Activated T-cell treated with anti-CD3 and anti-CD28 coated beads for 48 hours (primary cell): ENCODE measurements around the gene ACAP3.
"Not testable (repeated sequence)": the region's sequence is repeated elsewhere in the genome, so short reads cannot be mapped to it uniquely, and the experiment has no call there.

Source experiments
- DNase-seq: peaks from one replicate; pipeline ENCODE4 v3.0.0-alpha.2; 2020; ENCODE audit warnings: low read depth

Gene ACAP3

DNA sequence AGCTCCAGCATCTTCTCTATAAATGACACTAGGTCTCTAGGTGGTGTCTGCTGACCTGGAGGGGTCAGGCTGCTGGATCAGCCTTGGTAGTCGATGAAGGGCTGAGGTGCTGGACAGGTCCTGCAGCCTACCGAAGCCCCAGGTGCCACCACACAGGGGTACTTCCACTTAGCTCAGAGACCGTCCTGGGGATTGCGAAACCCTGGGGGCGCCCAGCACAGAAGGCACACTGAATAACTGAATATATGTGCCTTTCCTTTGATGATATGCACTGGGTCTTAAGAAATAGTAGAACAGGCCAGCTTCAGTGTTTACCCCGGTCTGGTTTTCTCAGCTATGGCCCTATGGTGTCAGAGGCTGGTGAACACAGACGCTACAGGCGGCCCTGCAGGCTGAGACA, 45.0 kb downstream of the ACAP3 start:
- DNase-seq = no peak

- DNase-seq = no peak
These were observed 45.7 kb downstream of the ACAP3 start for GRCh38 chr1:1262071-1262470.

DNA sequence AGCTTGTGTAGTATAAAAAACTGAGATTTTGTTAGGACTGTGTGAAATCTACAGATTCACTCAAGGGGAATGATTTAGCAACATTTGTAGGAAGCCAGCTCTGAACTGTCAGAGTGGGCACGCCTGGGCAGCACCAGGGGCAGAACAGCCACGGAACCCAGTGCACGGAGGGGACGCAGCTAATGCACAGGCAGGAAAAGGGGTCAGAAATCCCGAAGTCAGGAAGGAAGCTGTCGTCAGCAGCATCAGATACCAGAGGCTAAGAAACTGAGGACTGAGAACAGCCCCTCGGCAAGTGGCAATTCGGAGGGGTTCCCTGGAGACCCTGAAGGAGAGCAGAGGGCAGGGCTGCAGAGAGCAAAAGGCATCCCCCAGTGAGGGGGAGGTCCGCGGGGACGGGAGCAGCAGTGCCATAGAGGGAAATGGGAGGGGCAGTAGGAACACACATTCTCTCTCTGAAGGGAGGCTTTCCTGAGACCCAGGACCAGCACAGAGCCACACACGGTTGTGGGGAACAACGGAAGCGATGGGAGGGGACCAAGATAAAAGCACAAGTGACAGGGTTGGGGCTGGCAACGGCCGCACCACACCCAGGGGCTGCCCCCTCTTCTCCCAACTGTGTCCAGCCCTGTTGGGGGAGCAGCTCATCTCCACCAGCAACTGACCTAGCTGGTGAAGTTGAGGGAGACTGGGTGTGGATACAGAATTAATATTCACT, 46.7 kb downstream of the ACAP3 start:
- no peak for DNase-seq

GRCh38 chr1:1259951-1260600, 47.7 kb downstream of the ACAP3 start:
- DNase-seq = no peak

GRCh38 chr1:1259540-1259939, 48.2 kb downstream of the ACAP3 start:
- DNase-seq = no peak

- DNase-seq = no peak
These were observed 48.6 kb downstream of the ACAP3 start for GRCh38 chr1:1259119-1259488.

GRCh38 chr1:1256956-1257871, 50.5 kb downstream of the ACAP3 start:
- no peak for DNase-seq

GRCh38 chr1:1255611-1256010, 52.1 kb downstream of the ACAP3 start:
- DNase-seq = no peak

GRCh38 chr1:1255078-1255477, 52.7 kb downstream of the ACAP3 start:
- no peak for DNase-seq

DNA sequence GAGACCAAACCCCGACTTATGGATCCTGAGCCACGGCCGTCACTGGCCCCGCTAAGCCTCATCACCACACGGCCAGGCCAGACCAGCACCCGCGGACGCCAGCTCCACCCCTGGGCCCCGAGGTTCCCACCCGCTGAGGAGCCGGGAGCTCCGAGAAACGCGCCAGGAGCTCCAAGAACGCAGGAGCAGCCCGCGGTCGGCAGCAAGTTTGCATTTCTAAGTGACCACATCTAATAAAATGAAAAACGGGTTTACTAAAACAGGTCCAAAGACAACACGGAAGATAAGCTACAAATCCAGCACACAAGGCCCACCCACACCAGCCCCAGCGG, 53.1 kb downstream of the ACAP3 start:
- DNase-seq = no peak

- DNase-seq = no peak
These were observed 53.6 kb downstream of the ACAP3 start for GRCh38 chr1:1253972-1254666.

GRCh38 chr1:1253314-1253713, 54.4 kb downstream of the ACAP3 start:
- DNase-seq = no peak

GRCh38 chr1:1250786-1251284, 56.9 kb downstream of the ACAP3 start:
- peak; percentile 45 for DNase-seq

DNA sequence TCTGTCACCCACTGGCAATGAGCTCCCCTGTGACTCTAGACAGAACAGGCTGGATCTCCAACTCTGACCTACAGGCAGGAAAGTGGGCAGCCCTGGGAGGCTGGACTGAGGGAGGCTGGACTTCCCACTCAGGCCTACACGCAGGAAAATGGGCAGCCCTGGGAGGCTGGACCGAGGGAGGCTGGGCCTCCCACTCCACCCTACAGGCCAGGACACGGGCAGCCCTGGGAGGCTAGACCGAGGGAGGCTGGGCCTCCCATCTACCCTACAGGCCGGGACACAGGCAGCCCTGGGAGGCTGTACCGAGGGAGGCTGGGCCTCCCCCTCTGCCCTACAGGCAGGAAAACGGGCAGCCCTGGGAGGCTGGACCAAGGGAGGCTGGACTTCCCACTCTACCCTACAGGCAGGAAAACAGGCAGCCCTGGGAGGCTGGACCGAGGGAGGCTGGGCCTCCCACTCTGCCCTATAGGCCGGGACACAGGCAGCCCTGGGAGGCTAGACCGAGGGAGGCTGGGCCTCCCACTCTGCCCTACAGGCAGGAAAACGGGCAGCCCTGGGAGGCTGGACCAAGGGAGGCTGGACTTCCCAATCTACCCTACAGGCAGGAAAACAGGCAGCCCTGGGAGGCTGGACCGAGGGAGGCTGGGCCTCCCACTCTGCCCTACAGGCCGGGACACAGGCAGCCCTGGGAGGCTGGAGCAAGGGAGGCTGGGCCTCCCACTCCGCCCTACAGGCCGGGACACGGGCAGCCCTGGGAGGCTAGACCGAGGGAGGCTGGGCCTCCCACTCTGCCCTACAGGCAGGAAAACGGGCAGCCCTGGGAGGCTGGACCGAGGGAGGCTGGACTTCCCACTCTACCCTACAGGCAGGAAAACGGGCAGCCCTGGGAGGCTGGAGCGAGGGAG, 59.5 kb downstream of the ACAP3 start:
- DNase-seq = not testable (repeated sequence)

DNA sequence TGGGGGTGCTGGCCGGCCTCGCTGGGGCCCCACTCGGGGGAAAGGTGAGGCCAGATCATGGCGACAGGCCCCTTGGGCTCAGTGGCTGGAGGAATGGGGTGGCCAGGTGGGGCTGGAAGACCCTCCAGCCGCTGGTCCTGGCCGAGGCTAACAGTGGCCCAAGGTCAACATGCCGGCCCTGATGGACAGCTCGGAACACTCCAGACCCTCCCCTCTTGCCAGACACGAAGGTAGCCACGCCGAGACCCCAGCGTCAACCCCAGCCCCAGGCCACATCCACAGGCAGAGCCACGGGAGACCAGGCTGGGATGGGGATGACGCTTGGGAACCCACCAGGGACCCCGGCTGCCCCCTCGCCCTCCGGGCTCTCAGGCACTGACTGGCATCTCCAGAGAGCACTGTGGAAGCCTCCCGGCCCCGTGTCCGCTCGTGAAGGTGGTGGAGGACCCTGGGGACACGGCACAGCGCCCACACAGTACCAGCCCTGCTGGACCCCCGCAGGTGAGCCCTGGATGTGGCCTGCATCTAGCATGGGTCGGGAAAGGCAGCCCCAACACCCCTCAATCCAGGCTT, 60.3 kb downstream of the ACAP3 start:
- DNase-seq = no peak

- no peak for DNase-seq
These were observed 61.0 kb downstream of the ACAP3 start, which contains the start of gene C1QTNF12 for GRCh38 chr1:1246577-1247340. Gene C1QTNF12, minus strand, starts transcription at chr1:1246722. Its CDS starts 32 bp downstream, at chr1:1246690.

GRCh38 chr1:1245817-1246576, 61.7 kb downstream of the ACAP3 start:
- no peak for DNase-seq

- DNase-seq = no peak
These were observed 62.4 kb downstream of the ACAP3 start for GRCh38 chr1:1245178-1245816.
